SK-N-SH (cell line): ENCODE results near the gene PRKD2. TPM values are rescaled to one million over a fixed set of nuclear protein-coding genes. Genes with fewer than 3 reads are reported as not detected.

Experiments
- CTCF ChIA-PET: fragments of 300-600, 350-600 bp; formaldehyde crosslinking; extraction: SDS; loops from one replicate; lab custom pipeline; 2021; lab: Yijun Ruan, JAX
- POLR2A ChIA-PET: fragments of 350-600 bp; sonication (Branson Sonifier 250); formaldehyde crosslinking; extraction: SDS; loops from one replicate; lab custom pipeline; 2020; ENCODE audit warnings: antibody characterized with exemption, inconsistent platforms; lab: Yijun Ruan, JAX
- DNase-seq: peaks from one replicate; pipeline ENCODE4 v3.0.0; 2012
- H2AFZ ChIP-seq: fragments of 200-600 bp; sonication (generic); 2 replicates; pipeline ENCODE4 v1.8.1; 2016; ENCODE audit warnings: antibody characterized with exemption, mild to moderate bottlenecking, low read depth
- H3F3A ChIP-seq: fragments of 200-600 bp; sonication (generic); replicated peaks from 2 replicates; pipeline ENCODE3; 2016; ENCODE audit warnings: antibody characterized with exemption, mild to moderate bottlenecking; ENCODE audit not compliant: insufficient read depth
- H3K27ac ChIP-seq, 2 experiments: fragments of 200-500 bp in 1 of 2; fragments of 200-600 bp in 1 of 2; sonication (Bioruptor generic) in 1 of 2; sonication (generic), shearing (Covaris generic) in 1 of 2; 2 replicates each; pipeline versions ENCODE4 v1.5.1 to v1.6.1; 2014 to 2016; ENCODE audit warnings: low read depth in 2 of 2, inconsistent platforms in 1 of 2, low read length in 1 of 2, mild to moderate bottlenecking in 1 of 2, mixed read lengths in 1 of 2
- H3K27me3 ChIP-seq: fragments of 200-600 bp; sonication (generic), shearing (Covaris generic); 2 replicates; pipeline ENCODE4 v1.6.1; 2016; ENCODE audit warnings: mixed run types; ENCODE audit not compliant: insufficient read depth
- H3K36me3 ChIP-seq, 2 experiments: fragments of 200-500 bp in 1 of 2; fragments of 200-600 bp in 1 of 2; sonication (Bioruptor generic) in 1 of 2; sonication (generic) in 1 of 2; replicated peaks in 1 of 2; 2 replicates each; pipeline versions ENCODE3 to v1.5.1; 2014 to 2016; ENCODE audit warnings: low read length in 1 of 2, mild to moderate bottlenecking in 1 of 2; ENCODE audit not compliant: insufficient read depth in 2 of 2, control insufficient read depth in 1 of 2
- H3K4me1 ChIP-seq, 2 experiments: fragments of 200-500 bp in 1 of 2; fragments of 200-600 bp in 1 of 2; sonication (Bioruptor generic) in 1 of 2; sonication (generic), shearing (Covaris generic) in 1 of 2; 2 replicates each; pipeline versions ENCODE4 v1.5.1 to v1.6.1; 2014 to 2016; ENCODE audit warnings: low read depth in 1 of 2, low read length in 1 of 2, mixed run types in 1 of 2; ENCODE audit not compliant: insufficient read depth in 2 of 2, control insufficient read depth in 1 of 2
- H3K4me2 ChIP-seq: fragments of 200-600 bp; sonication (generic), shearing (Covaris generic); 2 replicates; pipeline ENCODE4 v1.6.1; 2017; ENCODE audit warnings: mixed run types
- H3K4me3 ChIP-seq, 2 experiments: fragments of 200-500 bp in 1 of 2; fragments of 200-600 bp in 1 of 2; sonication (Bioruptor generic) in 1 of 2; sonication (generic), shearing (Covaris generic) in 1 of 2; 2 replicates each; pipeline versions ENCODE4 v1.5.1 to v1.8.1; 2014 to 2016; ENCODE audit warnings: low read depth in 2 of 2, inconsistent platforms in 1 of 2, low read length in 1 of 2, mild to moderate bottlenecking in 1 of 2, mixed read lengths in 1 of 2, moderate library complexity in 1 of 2
- H3K79me2 ChIP-seq: fragments of 200-600 bp; sonication (generic); 2 replicates; pipeline ENCODE4 v1.8.1; 2017; ENCODE audit warnings: mild to moderate bottlenecking; ENCODE audit not compliant: insufficient read depth
- H3K9ac ChIP-seq: fragments of 200-600 bp; sonication (generic); 2 replicates; pipeline ENCODE4 v1.6.1; 2017; ENCODE audit warnings: mixed run types
- H3K9me2 ChIP-seq: fragments of 200-600 bp; sonication (generic); 2 replicates; pipeline ENCODE4 v1.6.1; 2017; ENCODE audit warnings: mixed run types
- H3K9me3 ChIP-seq: fragments of 200-600 bp; sonication (generic); 2 replicates; pipeline ENCODE4 v1.6.1; 2017; ENCODE audit warnings: mixed run types, mild to moderate bottlenecking, moderate library complexity
- H4K20me1 ChIP-seq: fragments of 200-600 bp; sonication (generic); 2 replicates; pipeline ENCODE4 v1.6.1; 2017; ENCODE audit warnings: mild to moderate bottlenecking, mixed run types; ENCODE audit not compliant: insufficient read depth
- CHD2 ChIP-seq: fragments of 150-350 bp; IDR thresholded peaks from 2 replicates; pipeline ENCODE4 v1.6.1; 2018; ENCODE audit warnings: low read length; ENCODE audit not compliant: partially characterized antibody
- EZH2phosphoT487 ChIP-seq: fragments of 200-600 bp; sonication (generic); IDR thresholded peaks from 2 replicates; pipeline ENCODE4 v1.6.1; 2017; ENCODE audit warnings: low read depth, mixed run types, mild to moderate bottlenecking, antibody characterized with exemption, moderate library complexity, borderline replicate concordance
- GABPA ChIP-seq: IDR thresholded peaks from 2 replicates; pipeline ENCODE4 v1.4.0; 2012; ENCODE audit warnings: low read depth, mild to moderate bottlenecking
- GATA2 ChIP-seq: sonication (generic); formaldehyde crosslinking; IDR thresholded peaks from 2 replicates; pipeline ENCODE4 v1.5.0; 2020; ENCODE audit warnings: mild to moderate bottlenecking, missing genetic modification reagents
- NRF1 ChIP-seq: IDR thresholded peaks from 2 replicates; pipeline ENCODE4 v1.6.1; 2012; ENCODE audit warnings: low read depth, mild to moderate bottlenecking, low read length
- PBX3 ChIP-seq: IDR thresholded peaks from 2 replicates; pipeline ENCODE4; 2012
- RAD21 ChIP-seq: IDR thresholded peaks from 2 replicates; pipeline ENCODE4 v1.6.1; 2012; ENCODE audit warnings: mild to moderate bottlenecking, low read length
- RCOR1 ChIP-seq: fragments of 150-350 bp; IDR thresholded peaks from 2 replicates; pipeline ENCODE4 v1.6.1; 2017; ENCODE audit warnings: antibody characterized with exemption, low read length
- RFX5 ChIP-seq: IDR thresholded peaks from 2 replicates; pipeline ENCODE4 v1.6.1; 2012; ENCODE audit warnings: mild to moderate bottlenecking, improper control_type of control experiment, low read length
- TAF1 ChIP-seq: IDR thresholded peaks from 2 replicates; pipeline ENCODE4 v1.6.1; 2012; ENCODE audit warnings: low read depth, mild to moderate bottlenecking, low read length, moderate library complexity, borderline replicate concordance
- WGBS: methylation state at CpG from one replicate; pipeline ENCODE4 v1.1.6; 2017; ENCODE audit warnings: low lambda C conversion rate; 5-methylcytosine and 5-hydroxymethylcytosine counted together
- polyA plus RNA-seq, 3 experiments: library from polyadenylated mRNA; depleted of rRNA; stranded (reverse); fragments of >200 nt; gene quantifications; 2 replicates each; pipeline ENCODE4 v1.2.3, GENCODE V29; 2012
- TF ChIP-seq, protein P1 (sequence below): IDR thresholded peaks from 2 replicates; pipeline ENCODE4 v1.4.0; 2012; ENCODE audit warnings: low read depth, borderline replicate concordance
- TF ChIP-seq, protein P2 (sequence below): fragments of 200-600 bp; sonication (generic); IDR thresholded peaks from 2 replicates; pipeline ENCODE4 v1.6.1; 2017; ENCODE audit warnings: antibody characterized with exemption, mild to moderate bottlenecking, moderate library complexity

Gene PRKD2
- polyA plus RNA-seq, 1 of the 3 experiments (the other 2 are of a cell fraction) = 21.4 TPM

DNA sequence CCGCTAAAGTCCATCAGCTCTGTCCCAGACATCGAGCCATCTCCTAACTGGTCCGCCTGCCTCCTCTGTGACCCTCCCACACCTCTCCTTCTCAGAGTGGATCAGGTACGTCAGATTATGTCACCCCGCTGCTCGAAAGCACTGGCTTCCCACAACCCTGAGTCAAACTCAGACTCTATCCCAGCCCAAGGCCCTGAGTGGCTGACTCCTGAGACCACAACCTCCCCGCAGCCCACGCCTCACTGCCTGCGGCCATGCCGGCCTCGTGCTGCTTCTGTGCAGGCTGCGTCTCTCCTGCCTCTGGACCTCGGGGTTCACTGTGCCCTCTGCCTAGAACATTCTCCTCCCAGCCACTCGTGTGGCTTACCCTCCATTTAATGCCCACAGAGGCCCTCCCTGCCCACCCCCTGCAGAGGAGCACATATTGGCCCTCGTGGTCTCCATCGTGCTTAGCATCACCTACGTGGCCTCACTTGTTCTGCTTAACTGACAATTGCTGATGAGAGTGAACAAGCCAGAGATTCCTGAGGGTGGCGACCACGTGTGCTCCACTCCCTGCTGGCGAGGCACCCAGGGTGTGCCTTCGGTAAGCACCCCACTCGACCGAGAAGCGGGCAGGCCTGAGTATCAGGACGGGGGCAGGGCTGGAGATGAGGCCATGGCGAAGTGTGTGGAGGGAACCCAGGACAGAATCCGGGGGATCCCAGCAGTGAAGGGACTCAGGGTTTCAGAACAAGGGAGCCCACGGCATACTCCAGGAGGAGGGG, 15.4 kb upstream of the PRKD2 start:
- Histone ChIP-seq H3K79me2 (peaks cover 68% of the 10 kb centered on the region), H3K36me3 (peaks cover 35 to 77% of the 10 kb centered on the region in 2 experiments), H3K4me3 (no peak overlapping the region), H3K27ac (peak overlapping the region in 1 of 2 experiments; percentile 62; a peak in 1 of 4 replicates), H3F3A (peaks cover 17% of the 10 kb centered on the region), H3K4me2 (no peak overlapping the region), H3K9me3 (no peaks in the 10 kb centered on the region), H3K27me3 (no peaks in the 10 kb centered on the region), H3K9ac (no peak overlapping the region), H3K9me2 (no peaks in the 10 kb centered on the region), H3K4me1 (peaks cover 8 to 10% of the 10 kb centered on the region in 2 experiments; a peak in 2 of 4 replicates), H2AFZ (no peak overlapping the region), H4K20me1 (peaks cover 77% of the 10 kb centered on the region)
- DNase-seq = no peak
- TF ChIP-seq, protein P1, sequence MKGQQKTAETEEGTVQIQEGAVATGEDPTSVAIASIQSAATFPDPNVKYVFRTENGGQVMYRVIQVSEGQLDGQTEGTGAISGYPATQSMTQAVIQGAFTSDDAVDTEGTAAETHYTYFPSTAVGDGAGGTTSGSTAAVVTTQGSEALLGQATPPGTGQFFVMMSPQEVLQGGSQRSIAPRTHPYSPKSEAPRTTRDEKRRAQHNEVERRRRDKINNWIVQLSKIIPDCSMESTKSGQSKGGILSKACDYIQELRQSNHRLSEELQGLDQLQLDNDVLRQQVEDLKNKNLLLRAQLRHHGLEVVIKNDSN = no peak
- TF ChIP-seq EZH2phosphoT487 (no peak), PBX3 (no peak), RCOR1 (no peak), TAF1 (no peak), GABPA (no peak), RFX5 (no peak), CHD2 (no peak), RAD21 (no peak)
- TF ChIP-seq, protein P2, sequence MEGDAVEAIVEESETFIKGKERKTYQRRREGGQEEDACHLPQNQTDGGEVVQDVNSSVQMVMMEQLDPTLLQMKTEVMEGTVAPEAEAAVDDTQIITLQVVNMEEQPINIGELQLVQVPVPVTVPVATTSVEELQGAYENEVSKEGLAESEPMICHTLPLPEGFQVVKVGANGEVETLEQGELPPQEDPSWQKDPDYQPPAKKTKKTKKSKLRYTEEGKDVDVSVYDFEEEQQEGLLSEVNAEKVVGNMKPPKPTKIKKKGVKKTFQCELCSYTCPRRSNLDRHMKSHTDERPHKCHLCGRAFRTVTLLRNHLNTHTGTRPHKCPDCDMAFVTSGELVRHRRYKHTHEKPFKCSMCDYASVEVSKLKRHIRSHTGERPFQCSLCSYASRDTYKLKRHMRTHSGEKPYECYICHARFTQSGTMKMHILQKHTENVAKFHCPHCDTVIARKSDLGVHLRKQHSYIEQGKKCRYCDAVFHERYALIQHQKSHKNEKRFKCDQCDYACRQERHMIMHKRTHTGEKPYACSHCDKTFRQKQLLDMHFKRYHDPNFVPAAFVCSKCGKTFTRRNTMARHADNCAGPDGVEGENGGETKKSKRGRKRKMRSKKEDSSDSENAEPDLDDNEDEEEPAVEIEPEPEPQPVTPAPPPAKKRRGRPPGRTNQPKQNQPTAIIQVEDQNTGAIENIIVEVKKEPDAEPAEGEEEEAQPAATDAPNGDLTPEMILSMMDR = no peak
- CTCF ChIA-PET = interaction anchor here (1.4 kb wide), 1 partner anchor 120 kb away, joined by 3 read pairs; no protein-coding TSS in a partner anchor
- POLR2A ChIA-PET = no interaction called here
- WGBS = 96% methylated on average over 28 of the region's 28 CpGs

GRCh38 chr19:46731584-46731983, 14.7 kb upstream of the PRKD2 start:
- Histone ChIP-seq H3K9me3 (no peaks in the 10 kb centered on the region), H3K36me3 (peaks cover 41 to 78% of the 10 kb centered on the region in 2 experiments), H3K4me2 (peak overlapping the region; percentile 55; the same call in 1 of the 2 replicates), H3F3A (peaks cover 17% of the 10 kb centered on the region), H3K4me3 (no peak overlapping the region), H2AFZ (no peak overlapping the region), H3K27me3 (no peaks in the 10 kb centered on the region), H3K79me2 (peaks cover 62% of the 10 kb centered on the region), H4K20me1 (peaks cover 71% of the 10 kb centered on the region), H3K4me1 (peaks cover 4 to 10% of the 10 kb centered on the region in 2 experiments; a peak in 2 of 4 replicates), H3K27ac (peak overlapping the region in 1 of 2 experiments; percentile 62; a peak in 2 of 4 replicates), H3K9me2 (no peaks in the 10 kb centered on the region), H3K9ac (no peak overlapping the region)
- DNase-seq = no peak
- POLR2A ChIA-PET = no interaction called here
- TF ChIP-seq GATA2 (no peak), NRF1 (no peak), EZH2phosphoT487 (no peak)
- WGBS = 87% methylated on average over 11 of the region's 14 CpGs
- CTCF ChIA-PET = interaction anchor here (3.8 kb wide), 1 partner anchor 11 kb away, joined by 48 read pairs; the partner anchor contains the start of gene FKRP
